NCI-H526 (cell line): Measurements from ENCODE around the gene PPP1R12C.

Source experiments
- DNase-seq, 2 experiments: peaks; one replicate each; lab custom pipeline; 2025; lab: John Stamatoyannopoulos, UW

Gene PPP1R12C

GRCh38 chr19:55146705-55147273, 29.4 kb upstream of the PPP1R12C start:
- DNase-seq, result peak; percentile 81 to 93

GRCh38 chr19:55146078-55146704, 28.8 kb upstream of the PPP1R12C start:
- peak; percentile 31 to 81 for DNase-seq

DNA sequence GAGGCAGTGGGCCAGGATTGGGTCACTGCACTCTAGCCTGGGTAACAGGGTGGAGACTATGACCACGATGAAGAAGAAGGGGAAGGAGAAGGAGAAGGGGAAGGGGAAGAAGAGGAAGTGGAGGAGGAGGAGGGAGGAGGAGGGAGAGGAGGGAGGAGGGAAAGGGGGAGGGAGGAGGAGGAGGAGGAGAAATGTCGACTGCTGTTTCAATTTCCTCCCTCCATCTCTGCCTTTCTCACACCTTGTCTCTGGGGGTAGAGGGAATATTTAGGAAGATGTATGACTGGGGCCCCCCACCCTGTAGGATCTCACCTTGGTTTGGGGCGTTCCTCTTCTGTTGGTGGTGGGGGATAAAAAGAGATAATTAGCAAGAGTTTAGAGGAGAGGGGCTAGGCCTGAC, 27.8 kb upstream of the PPP1R12C start:
- no peak for DNase-seq

DNA sequence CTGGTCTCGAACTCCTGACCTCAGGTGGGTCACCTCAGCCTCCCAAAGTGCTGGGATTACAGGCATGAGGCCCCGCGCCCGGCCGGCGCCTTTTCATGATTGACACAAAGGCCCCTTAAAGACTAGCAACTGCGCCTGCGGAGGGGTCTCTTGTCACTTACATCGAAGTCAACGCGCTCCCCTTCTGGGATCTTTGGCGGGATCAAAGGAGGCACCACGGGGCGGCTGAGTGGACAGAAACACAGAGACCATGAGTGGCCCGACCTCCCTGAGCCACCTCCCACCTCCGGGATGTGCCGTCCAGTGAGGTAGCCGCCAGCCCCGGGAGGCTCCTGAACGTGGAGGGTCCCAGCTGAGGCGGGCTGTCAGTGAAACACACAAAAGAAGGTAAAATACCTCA, 24.3 kb upstream of the PPP1R12C start:
- no peak for DNase-seq

GRCh38 chr19:55137915-55138314, 20.5 kb upstream of the PPP1R12C start:
- DNase-seq, result no peak

- DNase-seq, result no peak
Observed at GRCh38 chr19:55136399-55137102, 19.1 kb upstream of the PPP1R12C start.

GRCh38 chr19:55134736-55135135, 17.3 kb upstream of the PPP1R12C start:
- DNase-seq, result peak in 1 of 2 experiments; percentile 27

GRCh38 chr19:55133639-55134444, 16.4 kb upstream of the PPP1R12C start:
- DNase-seq, result peak in 1 of 2 experiments; percentile 25

DNA sequence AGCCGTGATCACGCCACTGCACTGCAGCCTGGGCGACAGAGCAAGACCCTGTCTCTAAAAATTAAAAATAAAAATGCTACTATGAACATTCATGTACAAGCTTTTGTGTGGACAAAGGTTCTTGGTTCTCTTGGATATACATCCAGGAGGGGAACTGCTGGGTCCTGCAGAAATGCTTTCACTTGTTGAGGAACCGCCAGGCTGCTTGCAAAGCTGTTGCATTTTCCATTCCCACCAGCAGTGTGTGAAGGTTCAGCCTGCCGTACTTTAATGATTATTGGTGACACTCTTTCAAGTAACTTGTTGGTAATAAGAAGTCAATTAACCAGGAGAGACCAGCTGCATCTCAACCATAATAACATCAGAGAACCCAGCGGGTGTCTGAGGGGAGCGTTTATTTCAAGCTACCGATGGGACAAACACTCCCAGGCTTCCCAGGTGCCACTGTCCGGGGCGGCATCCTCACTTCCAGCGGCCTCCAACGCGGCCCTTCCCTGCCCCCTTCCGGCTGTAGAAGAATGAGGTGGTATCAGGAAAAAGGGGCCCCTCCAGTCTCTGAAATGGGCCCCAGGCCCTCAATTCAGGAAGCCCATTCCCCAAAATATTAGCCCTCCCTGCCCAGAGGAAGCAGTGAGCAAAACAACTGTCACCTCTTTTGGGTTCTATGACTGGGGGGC, 15.2 kb upstream of the PPP1R12C start:
- DNase-seq, result no peak

GRCh38 chr19:55131421-55131820, 14.0 kb upstream of the PPP1R12C start:
- no peak for DNase-seq

DNA sequence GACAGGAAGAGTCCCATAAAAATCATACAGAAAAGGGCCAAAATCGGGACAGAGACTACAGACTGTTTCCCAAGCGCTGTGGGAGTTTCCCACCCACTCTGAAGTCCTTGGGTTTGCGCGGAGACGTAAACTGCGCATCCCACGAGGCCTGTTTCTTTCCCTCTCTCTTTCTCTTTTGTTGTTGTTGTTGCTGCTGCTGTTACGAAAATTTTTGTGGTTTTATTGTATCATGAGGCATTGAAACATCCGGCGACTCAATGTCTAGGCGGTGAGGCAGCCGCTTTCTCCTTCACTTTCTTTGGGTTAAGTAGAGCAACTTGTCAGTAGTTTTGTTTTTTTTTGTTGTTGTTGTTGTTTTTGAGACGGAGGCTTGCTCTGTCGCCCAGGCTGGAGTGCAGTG, 1.6 kb upstream of the PPP1R12C start:
- no peak for DNase-seq

GRCh38 chr19:55118401-55118991, 1.1 kb upstream of the PPP1R12C start:
- no peak for DNase-seq

DNA sequence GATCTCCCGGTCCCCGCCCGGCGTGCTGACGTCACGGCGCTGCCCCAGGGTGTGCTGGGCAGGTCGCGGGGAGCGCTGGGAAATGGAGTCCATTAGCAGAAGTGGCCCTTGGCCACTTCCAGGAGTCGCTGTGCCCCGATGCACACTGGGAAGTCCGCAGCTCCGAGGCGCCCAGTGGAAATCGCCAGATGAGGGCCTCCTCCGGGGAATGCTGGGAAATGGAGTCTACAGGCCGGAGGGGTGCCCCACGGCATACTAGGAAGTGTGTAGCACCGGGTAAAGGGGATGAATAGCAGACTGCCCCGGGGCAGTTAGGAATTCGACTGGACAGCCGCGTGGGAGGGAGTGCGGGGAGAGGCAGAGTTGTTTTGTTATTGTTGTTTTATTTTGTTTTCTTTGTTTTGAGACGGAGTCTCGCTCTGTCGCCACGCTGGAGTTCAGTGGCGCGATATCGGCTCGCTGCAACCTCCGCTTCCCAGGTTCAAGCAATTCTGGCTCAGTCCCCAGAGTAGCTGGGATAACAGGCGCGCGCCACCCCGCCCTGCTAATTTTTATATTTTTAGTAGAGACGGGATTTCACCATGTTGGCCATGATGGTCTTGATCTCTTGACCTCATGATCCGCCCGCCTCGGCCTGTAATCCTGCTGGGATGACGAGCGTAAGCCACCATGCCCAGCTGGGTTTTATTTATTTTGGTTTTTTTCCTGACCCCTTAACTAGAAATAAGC, 390 bp upstream of the PPP1R12C start:
- DNase-seq, result peak; percentile 98 to 100

DNA sequence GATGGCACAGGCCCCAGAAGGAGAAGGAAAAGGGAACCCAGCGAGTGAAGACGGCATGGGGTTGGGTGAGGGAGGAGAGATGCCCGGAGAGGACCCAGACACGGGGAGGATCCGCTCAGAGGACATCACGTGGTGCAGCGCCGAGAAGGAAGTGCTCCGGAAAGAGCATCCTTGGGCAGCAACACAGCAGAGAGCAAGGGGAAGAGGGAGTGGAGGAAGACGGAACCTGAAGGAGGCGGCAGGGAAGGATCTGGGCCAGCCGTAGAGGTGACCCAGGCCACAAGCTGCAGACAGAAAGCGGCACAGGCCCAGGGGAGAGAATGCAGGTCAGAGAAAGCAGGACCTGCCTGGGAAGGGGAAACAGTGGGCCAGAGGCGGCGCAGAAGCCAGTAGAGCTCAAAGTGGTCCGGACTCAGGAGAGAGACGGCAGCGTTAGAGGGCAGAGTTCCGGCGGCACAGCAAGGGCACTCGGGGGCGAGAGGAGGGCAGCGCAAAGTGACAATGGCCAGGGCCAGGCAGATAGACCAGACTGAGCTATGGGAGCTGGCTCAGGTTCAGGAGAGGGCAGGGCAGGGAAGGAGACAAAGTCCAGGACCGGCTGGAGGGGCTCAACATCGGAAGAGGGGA, 1.1 kb downstream of the PPP1R12C start:
- DNase-seq, result peak in 1 of 2 experiments; percentile 63

DNA sequence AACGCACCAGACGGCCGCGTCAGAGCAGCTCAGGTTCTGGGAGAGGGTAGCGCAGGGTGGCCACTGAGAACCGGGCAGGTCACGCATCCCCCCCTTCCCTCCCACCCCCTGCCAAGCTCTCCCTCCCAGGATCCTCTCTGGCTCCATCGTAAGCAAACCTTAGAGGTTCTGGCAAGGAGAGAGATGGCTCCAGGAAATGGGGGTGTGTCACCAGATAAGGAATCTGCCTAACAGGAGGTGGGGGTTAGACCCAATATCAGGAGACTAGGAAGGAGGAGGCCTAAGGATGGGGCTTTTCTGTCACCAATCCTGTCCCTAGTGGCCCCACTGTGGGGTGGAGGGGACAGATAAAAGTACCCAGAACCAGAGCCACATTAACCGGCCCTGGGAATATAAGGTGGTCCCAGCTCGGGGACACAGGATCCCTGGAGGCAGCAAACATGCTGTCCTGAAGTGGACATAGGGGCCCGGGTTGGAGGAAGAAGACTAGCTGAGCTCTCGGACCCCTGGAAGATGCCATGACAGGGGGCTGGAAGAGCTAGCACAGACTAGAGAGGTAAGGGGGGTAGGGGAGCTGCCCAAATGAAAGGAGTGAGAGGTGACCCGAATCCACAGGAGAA, 1.9 kb downstream of the PPP1R12C start:
- no peak for DNase-seq

DNA sequence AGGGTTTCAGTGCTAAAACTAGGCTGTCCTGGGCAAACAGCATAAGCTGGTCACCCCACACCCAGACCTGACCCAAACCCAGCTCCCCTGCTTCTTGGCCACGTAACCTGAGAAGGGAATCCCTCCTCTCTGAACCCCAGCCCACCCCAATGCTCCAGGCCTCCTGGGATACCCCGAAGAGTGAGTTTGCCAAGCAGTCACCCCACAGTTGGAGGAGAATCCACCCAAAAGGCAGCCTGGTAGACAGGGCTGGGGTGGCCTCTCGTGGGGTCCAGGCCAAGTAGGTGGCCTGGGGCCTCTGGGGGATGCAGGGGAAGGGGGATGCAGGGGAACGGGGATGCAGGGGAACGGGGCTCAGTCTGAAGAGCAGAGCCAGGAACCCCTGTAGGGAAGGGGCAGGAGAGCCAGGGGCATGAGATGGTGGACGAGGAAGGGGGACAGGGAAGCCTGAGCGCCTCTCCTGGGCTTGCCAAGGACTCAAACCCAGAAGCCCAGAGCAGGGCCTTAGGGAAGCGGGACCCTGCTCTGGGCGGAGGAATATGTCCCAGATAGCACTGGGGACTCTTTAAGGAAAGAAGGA, 2.8 kb downstream of the PPP1R12C start:
- DNase-seq, result no peak

- DNase-seq, result peak in 1 of 2 experiments; percentile 50
Observed at GRCh38 chr19:55113570-55114039, 3.8 kb downstream of the PPP1R12C start.

DNA sequence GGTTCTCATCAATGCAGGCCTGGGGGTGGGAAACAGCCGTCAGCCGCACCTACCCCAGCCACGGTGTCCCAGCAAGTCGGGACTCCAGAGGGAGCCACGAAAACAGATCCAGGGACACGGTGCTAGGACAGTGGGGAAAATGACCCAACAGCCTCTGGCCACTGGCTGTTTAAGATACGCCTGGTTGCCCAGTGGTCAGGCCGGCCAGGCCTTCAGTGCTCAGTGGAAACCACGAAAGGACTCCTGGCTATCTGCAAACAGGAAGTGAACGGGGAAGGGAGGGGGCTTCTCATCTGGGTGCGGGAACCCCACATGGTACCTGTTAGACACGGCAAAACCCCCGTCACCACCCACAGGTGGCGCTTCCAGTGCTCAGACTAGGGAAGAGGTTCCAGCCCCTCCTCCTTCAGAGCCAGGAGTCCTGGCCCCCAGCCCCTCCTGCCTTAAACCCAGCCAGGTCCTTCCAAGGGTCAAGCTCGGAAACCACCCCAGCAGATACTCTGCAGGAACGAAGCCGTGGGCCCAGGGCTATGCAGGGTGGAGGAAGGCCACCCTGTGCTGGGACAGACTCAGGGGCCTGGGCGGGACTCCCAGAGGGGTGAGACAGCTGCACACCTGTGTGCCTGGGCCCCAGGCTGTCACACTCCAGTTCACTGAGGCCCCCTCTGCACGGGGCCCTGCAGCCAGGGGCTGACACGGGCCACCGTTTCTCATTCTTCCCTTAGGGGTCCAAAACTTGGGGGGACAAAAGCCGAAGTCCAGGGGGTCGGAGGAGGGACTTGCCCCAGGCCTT, 4.5 kb downstream of the PPP1R12C start:
- no peak for DNase-seq
